HG02943 (cell line): ENCODE measurements around the gene FAF2.
"Not testable (repeated sequence)": the region's sequence is repeated elsewhere in the genome, so short reads cannot be mapped to it uniquely, and the experiment has no call there.

Experiments used
- ATAC-seq: cut with Tn5 transposase; IDR thresholded peaks from one replicate; pipeline ENCODE4 v1.9.1; 2021; ENCODE audit warnings: mild to moderate bottlenecking, low read depth, moderate library complexity; ENCODE audit not compliant: unreplicated experiment

The FAF2 gene

GRCh38 chr5:176540956-176541337 lies 92.8 kb downstream of the FAF2 start:
- no peak for ATAC-seq

- no peak for ATAC-seq
These were observed 93.4 kb downstream of the FAF2 start for GRCh38 chr5:176541338-176542134.

GRCh38 chr5:176542135-176542595 lies 94.0 kb downstream of the FAF2 start:
- no peak for ATAC-seq

- ATAC-seq = peak; percentile 32
These were observed 94.6 kb downstream of the FAF2 start for GRCh38 chr5:176542596-176543427.

GRCh38 chr5:176543428-176544182 lies 95.4 kb downstream of the FAF2 start:
- ATAC-seq = peak; percentile 55

- ATAC-seq = no peak
These were observed 97.2 kb downstream of the FAF2 start for GRCh38 chr5:176545388-176545736.

GRCh38 chr5:176545737-176546509 lies 97.7 kb downstream of the FAF2 start:
- ATAC-seq = no peak

GRCh38 chr5:176547802-176548201 lies 99.6 kb downstream of the FAF2 start:
- ATAC-seq = no peak

- no peak for ATAC-seq
These were observed 100.8 kb downstream of the FAF2 start, which contains the start of gene CDHR2 for GRCh38 chr5:176548967-176549444. TSS of gene CDHR2 (plus strand) at chr5:176549342. CDS start at chr5:176565353, 16,011 bp downstream.

- no peak for ATAC-seq
These were observed 101.7 kb downstream of the FAF2 start for GRCh38 chr5:176549871-176550270.

GRCh38 chr5:176550275-176550831 lies 102.2 kb downstream of the FAF2 start:
- no peak for ATAC-seq

- ATAC-seq = not testable (repeated sequence)
These were observed 102.8 kb downstream of the FAF2 start for GRCh38 chr5:176550937-176551336.

GRCh38 chr5:176552332-176552869 lies 104.2 kb downstream of the FAF2 start:
- no peak for ATAC-seq

- no peak for ATAC-seq
These were observed 105.3 kb downstream of the FAF2 start for GRCh38 chr5:176553260-176554085.

GRCh38 chr5:176557846-176558245 lies 109.7 kb downstream of the FAF2 start:
- ATAC-seq = no peak
